GM19455 (cell line): ENCODE measurements around the gene TCF15.

ENCODE experiments used
- ATAC-seq: cut with Tn5 transposase; IDR thresholded peaks from one replicate; pipeline ENCODE4 v1.9.1; 2021; ENCODE audit not compliant: unreplicated experiment

TCF15 gene

DNA sequence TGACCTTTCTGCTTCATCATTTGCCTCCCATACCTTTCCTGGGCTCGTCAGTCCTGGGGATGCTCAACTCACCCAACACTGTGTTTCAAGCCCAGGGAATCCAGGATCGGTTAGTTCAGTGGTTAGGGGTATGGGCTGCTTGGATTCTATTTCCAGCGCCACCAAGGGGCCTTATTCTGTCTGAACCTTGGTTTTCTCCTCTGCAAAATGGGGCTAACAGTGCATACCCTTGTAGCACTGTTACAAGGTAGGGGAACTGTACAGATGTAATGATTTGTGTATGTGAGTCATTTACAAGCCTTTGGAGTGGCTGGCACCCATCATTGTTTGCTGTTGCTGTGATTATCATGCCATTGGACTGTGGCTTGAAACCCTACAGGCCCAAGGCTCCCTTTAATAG lies 52.0 kb downstream of the TCF15 start:
- no peak for ATAC-seq

- ATAC-seq: no peak
Observed at GRCh38 chr20:556984-557383, 53.1 kb downstream of the TCF15 start.

- ATAC-seq: no peak
Observed at GRCh38 chr20:555976-556385, 54.1 kb downstream of the TCF15 start.
